SH-SY5Y (cell line): Measurements from ENCODE around the gene SPATA46.

Experiments
- GATA2 ChIP-seq: IDR thresholded peaks from 2 replicates; pipeline ENCODE4 v1.6.1; 2011; ENCODE audit warnings: mild to moderate bottlenecking, low read depth, low read length
- GATA3 ChIP-seq: IDR thresholded peaks from 2 replicates; pipeline ENCODE4 v1.6.1; 2011; ENCODE audit warnings: low read depth, mild to moderate bottlenecking, low read length, moderate library complexity

GRCh38 chr1:162417650-162418049, 41.0 kb upstream of the SPATA46 start:
- no peak for TF ChIP-seq GATA2
- TF ChIP-seq GATA3, result no peak
